HEK293 (cell line): ENCODE results near the gene SLC2A8.
A peak's percentile ranks its signal among the peaks of the same experiment; 100 is the strongest.

Source experiments
- CTCF ChIA-PET: fragments of 350-600 bp; formaldehyde crosslinking; extraction: SDS; loops from one replicate; lab custom pipeline; 2021; ENCODE audit warnings: antibody characterized with exemption; lab: Yijun Ruan, JAX
- POLR2A ChIA-PET: fragments of 300-600 bp; formaldehyde crosslinking; extraction: SDS; loops from one replicate; lab custom pipeline; 2020; ENCODE audit warnings: antibody characterized with exemption, inconsistent platforms; lab: Yijun Ruan, JAX
- H3K27ac ChIP-seq: fragments of 200-500 bp; sonication (Bioruptor generic); 2 replicates; pipeline ENCODE4 v1.5.1; 2014; ENCODE audit warnings: low read depth, low read length, control low read depth, inconsistent platforms; ENCODE audit errors: extremely low read depth
- H3K36me3 ChIP-seq, 2 experiments: fragments of 200-500 bp in 1 of 2; sonication (Bioruptor generic) in 1 of 2; 1 replicate in 1 of 2; 2 replicates in 1 of 2; pipeline ENCODE4 v1.5.1; 2014 to 2017; ENCODE audit warnings: inconsistent platforms in 2 of 2, low read length in 2 of 2; ENCODE audit not compliant: control insufficient read depth in 2 of 2, insufficient read depth in 1 of 2
- H3K4me1 ChIP-seq: fragments of 200-500 bp; sonication (Bioruptor generic); 2 replicates; pipeline ENCODE4 v1.5.1; 2014; ENCODE audit warnings: mild to moderate bottlenecking, low read length, inconsistent platforms; ENCODE audit not compliant: control insufficient read depth, insufficient read depth
- H3K4me3 ChIP-seq: 2 replicates; pipeline ENCODE4 v1.5.1; 2011; ENCODE audit warnings: low read depth, mild to moderate bottlenecking, control low read depth, low read length, moderate library complexity
- H3K9me3 ChIP-seq: fragments of 200-500 bp; sonication (Bioruptor generic); 2 replicates; pipeline ENCODE4 v1.5.1; 2014; ENCODE audit warnings: low read depth, low read length, inconsistent platforms; ENCODE audit not compliant: control insufficient read depth, insufficient read depth
- KLF7 ChIP-seq: fragments of 450-650 bp; formaldehyde crosslinking; IDR thresholded peaks from 2 replicates; pipeline ENCODE4 v1.5.1; 2016; ENCODE audit warnings: missing biosample characterization, missing genetic modification characterization, borderline replicate concordance
- MEIS1 ChIP-seq: sonication (generic); formaldehyde crosslinking; IDR thresholded peaks from 2 replicates; pipeline ENCODE4 v1.8.1; 2022; ENCODE audit warnings: missing genetic modification reagents, mild to moderate bottlenecking, borderline replicate concordance
- PATZ1 ChIP-seq: fragments of 450-650 bp; formaldehyde crosslinking; IDR thresholded peaks from 2 replicates; pipeline ENCODE4 v1.5.1; 2016; ENCODE audit warnings: missing biosample characterization, missing genetic modification characterization
- SP3 ChIP-seq: fragments of 450-650 bp; formaldehyde crosslinking; IDR thresholded peaks from 2 replicates; pipeline ENCODE4 v1.5.1; 2016; ENCODE audit warnings: missing biosample characterization, missing genetic modification characterization
- ZFHX2 ChIP-seq: fragments of 450-650 bp; formaldehyde crosslinking; conservative IDR thresholded peaks from 2 replicates; pipeline ENCODE4 v1.5.1; 2016; ENCODE audit warnings: missing biosample characterization, missing genetic modification characterization
- ZIC2 ChIP-seq: fragments of 450-650 bp; formaldehyde crosslinking; IDR thresholded peaks from 2 replicates; pipeline ENCODE4 v1.5.1; 2016; ENCODE audit warnings: missing biosample characterization, missing genetic modification characterization
- ZNF202 ChIP-seq: fragments of 450-650 bp; formaldehyde crosslinking; IDR thresholded peaks from 2 replicates; pipeline ENCODE4 v1.5.1; 2016; ENCODE audit warnings: missing biosample characterization, missing genetic modification characterization, borderline replicate concordance
- ZNF23 ChIP-seq: fragments of 450-650 bp; formaldehyde crosslinking; IDR thresholded peaks from 2 replicates; pipeline ENCODE4 v1.5.1; 2016; ENCODE audit warnings: missing biosample characterization, missing genetic modification characterization, borderline replicate concordance
- ZNF248 ChIP-seq: fragments of 450-650 bp; formaldehyde crosslinking; IDR thresholded peaks from 2 replicates; pipeline ENCODE4 v1.5.1; 2017; ENCODE audit warnings: missing biosample characterization, missing genetic modification characterization
- ZNF311 ChIP-seq: fragments of 450-650 bp; formaldehyde crosslinking; IDR thresholded peaks from 2 replicates; pipeline ENCODE4 v1.5.1; 2017; ENCODE audit warnings: missing biosample characterization, missing genetic modification characterization, borderline replicate concordance
- ZNF341 ChIP-seq: fragments of 450-650 bp; formaldehyde crosslinking; IDR thresholded peaks from 2 replicates; pipeline ENCODE4; 2016; ENCODE audit warnings: low read depth, missing biosample characterization, missing genetic modification characterization
- ZNF362 ChIP-seq: fragments of 450-650 bp; formaldehyde crosslinking; IDR thresholded peaks from 2 replicates; pipeline ENCODE4 v1.5.1; 2016; ENCODE audit warnings: missing biosample characterization, missing genetic modification characterization
- ZNF433 ChIP-seq: fragments of 450-650 bp; formaldehyde crosslinking; IDR thresholded peaks from 2 replicates; pipeline ENCODE4 v1.5.1; 2016; ENCODE audit warnings: missing biosample characterization, missing genetic modification characterization, low read depth
- ZNF530 ChIP-seq: fragments of 450-650 bp; formaldehyde crosslinking; IDR thresholded peaks from 2 replicates; pipeline ENCODE4 v1.5.1; 2016; ENCODE audit warnings: low read depth, missing biosample characterization, missing genetic modification characterization
- ZNF585B ChIP-seq: fragments of 450-650 bp; formaldehyde crosslinking; IDR thresholded peaks from 2 replicates; pipeline ENCODE4 v1.5.1; 2016; ENCODE audit warnings: missing biosample characterization, missing genetic modification characterization
- ZNF600 ChIP-seq: fragments of 450-650 bp; formaldehyde crosslinking; IDR thresholded peaks from 2 replicates; pipeline ENCODE4 v1.5.1; 2016; ENCODE audit warnings: missing biosample characterization, missing genetic modification characterization
- ZNF658 ChIP-seq: fragments of 450-650 bp; formaldehyde crosslinking; IDR thresholded peaks from 2 replicates; pipeline ENCODE4; 2016; ENCODE audit warnings: missing biosample characterization, missing genetic modification characterization

Gene SLC2A8

GRCh38 chr9:127399736-127400269 lies 2.8 kb downstream of the SLC2A8 start:
- Histone ChIP-seq H3K9me3 (no peaks in the 10 kb centered on the region), H3K4me3 (no peak overlapping the region), H3K4me1 (0 out of 2 replicates have a peak, but pooled peaks cover 5% of the 10 kb centered on the region), H3K27ac (no peak overlapping the region), H3K36me3 (peaks cover 0 to 44% of the 10 kb centered on the region in 2 experiments; a peak in 1 of 3 replicates)
- TF ChIP-seq ZNF248 (tag by site-specific recombination), result no peak
- no peak for TF ChIP-seq KLF7
- no peak for TF ChIP-seq ZNF362 (tag by site-specific recombination)
- no peak for TF ChIP-seq ZNF23
- no peak for TF ChIP-seq ZNF585B (tag by site-specific recombination)
- no peak for TF ChIP-seq ZNF600 (tag by site-specific recombination)
- TF ChIP-seq ZNF530 (tag by site-specific recombination), result no peak
- TF ChIP-seq ZNF433 (tag by site-specific recombination), result no peak
- TF ChIP-seq ZNF658 (tag by site-specific recombination), result no peak
- TF ChIP-seq ZNF202, result no peak
- TF ChIP-seq ZIC2 (tag by site-specific recombination), result no peak
- no peak for TF ChIP-seq PATZ1 (tag by site-specific recombination)
- TF ChIP-seq SP3 (tag by site-specific recombination), result no peak
- no peak for TF ChIP-seq ZFHX2 (tag by site-specific recombination)
- TF ChIP-seq MEIS1 (CRISPR knock-in tag), result no peak
- ChIA-PET CTCF (interaction anchor here (1.0 to 1.7 kb wide), 4 partner anchors 81 to 186 kb away, joined by 3 to 5 read pairs (median 4); no protein-coding TSS in a partner anchor), POLR2A (interaction anchor here (0.5 to 0.7 kb wide), 3 partner anchors 198 to 1238 kb away, joined by 4 to 5 read pairs (median 5); no protein-coding TSS in a partner anchor)

- ChIA-PET CTCF (interaction anchor here (1.0 kb wide), 2 partner anchors 9 to 16 kb away, joined by 4 to 5 read pairs; no protein-coding TSS in a partner anchor), POLR2A (interaction anchor here (0.6 kb wide), 1 partner anchor 218 kb away, joined by 8 read pairs; no protein-coding TSS in a partner anchor)
- no peak for TF ChIP-seq ZNF585B (tag by site-specific recombination)
- peak; percentile 57 for TF ChIP-seq ZNF341
- no peak for TF ChIP-seq ZNF311 (tag by site-specific recombination)
Measured at GRCh38 chr9:127402401-127403090, 5.6 kb downstream of the SLC2A8 start.

More at GRCh38 chr9:127402401-127403090, 5.6 kb downstream of the SLC2A8 start:
- Histone ChIP-seq H3K27ac (no peak overlapping the region), H3K4me1 (0 out of 2 replicates have a peak, but pooled peaks cover 2% of the 10 kb centered on the region), H3K9me3 (no peaks in the 10 kb centered on the region), H3K36me3 (peaks cover 0 to 58% of the 10 kb centered on the region in 2 experiments; a peak in 1 of 3 replicates), H3K4me3 (no peak overlapping the region)
